Measurements from ENCODE around the gene RIN2. TPM values are rescaled to one million over a fixed set of nuclear protein-coding genes. Genes with fewer than 3 reads are reported as not detected.

Gene RIN2
- total and polyA plus RNA-seq, 2 of the 4 experiments (the other 2 are of a cell fraction), result 16.1 to 72.2 TPM

- TF ChIP-seq, protein P1, sequence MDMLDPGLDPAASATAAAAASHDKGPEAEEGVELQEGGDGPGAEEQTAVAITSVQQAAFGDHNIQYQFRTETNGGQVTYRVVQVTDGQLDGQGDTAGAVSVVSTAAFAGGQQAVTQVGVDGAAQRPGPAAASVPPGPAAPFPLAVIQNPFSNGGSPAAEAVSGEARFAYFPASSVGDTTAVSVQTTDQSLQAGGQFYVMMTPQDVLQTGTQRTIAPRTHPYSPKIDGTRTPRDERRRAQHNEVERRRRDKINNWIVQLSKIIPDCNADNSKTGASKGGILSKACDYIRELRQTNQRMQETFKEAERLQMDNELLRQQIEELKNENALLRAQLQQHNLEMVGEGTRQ (IDR thresholded peaks at IDR 0.05; ENCODE audit: low read depth, low read length), result no peak
- TF ChIP-seq POLR2A (IDR thresholded peaks at IDR 0.05; ENCODE audit: low read depth, low read length) (no peak), MAZ (IDR thresholded peaks at IDR 0.05; ENCODE audit: borderline replicate concordance, low read depth, low read length) (no peak), RFX5 (IDR thresholded peaks at IDR 0.05; ENCODE audit: low read depth, low read length) (no peak), SMC3 (IDR thresholded peaks at IDR 0.05; ENCODE audit: low read depth, low read length) (no peak)
Measured at GRCh38 chr20:19791887-19792286, 33.8 kb downstream of the RIN2 start (continued).

DNA sequence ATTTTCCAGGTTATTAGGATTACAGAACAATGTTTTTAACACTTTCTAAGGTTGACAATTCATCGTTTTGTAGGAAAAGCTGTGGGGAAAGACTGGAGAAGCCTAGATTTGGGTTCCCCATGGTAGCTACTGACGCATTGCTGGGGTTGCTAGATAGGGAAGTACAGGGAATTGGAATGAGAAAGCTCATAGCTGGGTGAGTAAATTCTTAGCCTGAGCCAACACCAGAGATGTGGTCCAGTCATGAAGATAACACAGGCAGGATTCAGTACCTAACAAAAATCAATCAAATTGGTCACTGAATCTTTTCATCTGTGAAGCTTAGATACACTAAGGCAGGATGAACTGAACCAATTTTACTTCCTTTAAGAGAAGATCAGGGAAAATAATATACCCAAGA, 35.7 kb downstream of the RIN2 start:
- CTCF ChIA-PET, result no interaction called here
- POLR2A ChIA-PET (ENCODE audit: unreplicated experiment), result no interaction called here
- DNase-seq (no peak), ATAC-seq (ENCODE audit: low read depth) (no peak)
- Histone ChIP-seq H3K27ac (ENCODE audit: insufficient read depth, low read length) (no peak overlapping the region), H3K9me1 (ENCODE audit: insufficient read depth, low read length) (peaks cover 3% of the 10 kb centered on the region; the same call in 1 of the 2 replicates), H3K27me3 (ENCODE audit: control insufficient read depth, insufficient read depth, low read length) (no peaks in the 10 kb centered on the region), H3K4me1 (ENCODE audit: control insufficient read depth, insufficient read depth, low read length) (peaks cover 6% of the 10 kb centered on the region; the same call in 1 of the 2 replicates), H4K91ac (ENCODE audit: insufficient read depth, low read depth, low read length) (no peak overlapping the region), H3K9ac (ENCODE audit: low read depth, low read length) (no peak overlapping the region), H2BK5ac (ENCODE audit: low read depth, low read length, poor library complexity, severe bottlenecking) (no peak overlapping the region), H3K23ac (ENCODE audit: low read depth, low read length) (no peak overlapping the region), H3K79me1 (ENCODE audit: low read depth in 1 of 2, low read length in 2 of 2) (peaks cover 0 to 42% of the 10 kb centered on the region in 2 experiments; a peak in 3 of 4 replicates), H2AFZ (replicated peaks; ENCODE audit: low read length, poor library complexity) (no peak overlapping the region), H2AK9ac (replicated peaks; ENCODE audit: low read depth, low read length, poor library complexity) (no peak overlapping the region), H3K56ac (ENCODE audit: extremely low read depth, insufficient read depth, low read length) (no peak overlapping the region), H3K4ac (ENCODE audit: low read depth, low read length) (no peak overlapping the region), H4K20me1 (ENCODE audit: insufficient read depth, low read length) (no peaks in the 10 kb centered on the region), H3K4me2 (ENCODE audit: low read depth, low read length) (no peak overlapping the region), H3K4me3 (ENCODE audit: insufficient read depth, low read depth, low read length) (no peak overlapping the region), H2AK5ac (ENCODE audit: low read depth, low read length) (no peak overlapping the region), H3K14ac (replicated peaks; ENCODE audit: low read depth, low read length) (no peak overlapping the region), H3K36me3 (ENCODE audit: control insufficient read depth, insufficient read depth, low read length) (peaks cover 6% of the 10 kb centered on the region), H4K5ac (ENCODE audit: low read depth, low read length) (no peak overlapping the region), H2BK20ac (ENCODE audit: low read depth, low read length) (no peak overlapping the region), H4K8ac (ENCODE audit: low read depth in 2 of 2, low read length in 2 of 2) (no peak overlapping the region), H3K9me3 (ENCODE audit: control insufficient read depth, insufficient read depth, low read length) (0 out of 2 replicates have a peak, but pooled peaks cover 2% of the 10 kb centered on the region), H2BK120ac (ENCODE audit: low read depth, low read length) (no peak overlapping the region), H2BK15ac (ENCODE audit: low read depth, low read length) (no peak overlapping the region), H3K18ac (ENCODE audit: low read depth, low read length) (no peak overlapping the region)
- no CpG with 5 or more reads among the region's 2 CpGs for WGBS, 2 experiments (ENCODE audit: extremely low coverage in 2 of 2, insufficient read length in 1 of 2)
- dilution Hi-C loops (cut with HindIII; ENCODE audit: low sequenced_read_pairs, unreplicated experiment) (no loop called here), in situ Hi-C loops (cut with MboI; ENCODE audit: low sequenced_read_pairs) (no loop called here), intact Hi-C loops (cut with micrococcal nuclease) (no loop called here)
- no TSS peak for BruUV-seq (replicated peaks)
- TF ChIP-seq MAFK (IDR thresholded peaks at IDR 0.05; ENCODE audit: low read depth, low read length), result no peak
- no peak for TF ChIP-seq FOS (IDR thresholded peaks at IDR 0.05; ENCODE audit: low read depth, low read length)
- no peak for TF ChIP-seq RAD21 (IDR thresholded peaks at IDR 0.05; ENCODE audit: low read length)

All from IMR-90 (cell line).